ENCODE measurements around the gene PKN3.

DNA sequence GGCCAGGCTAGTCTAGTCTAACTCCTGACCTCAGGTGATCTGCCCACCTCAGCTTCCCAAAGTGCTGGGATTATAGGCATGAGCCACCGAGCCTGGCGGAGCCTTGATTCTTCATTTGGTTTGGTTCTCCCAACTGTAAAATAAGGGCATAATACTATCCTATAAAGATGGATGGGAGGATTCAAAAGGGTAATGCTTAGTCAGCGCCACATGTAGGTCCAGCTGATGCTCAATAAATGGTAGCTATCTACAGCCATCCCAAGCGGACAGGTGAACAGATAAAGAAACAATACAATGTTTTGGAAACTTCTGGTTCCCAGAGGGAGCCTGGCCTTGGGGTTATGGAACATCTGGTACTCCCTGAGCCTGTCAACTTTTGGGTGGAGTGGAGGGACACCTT is 26.9 kb upstream of the PKN3 start:
- no peak for TF ChIP-seq POLR2A (IDR thresholded peaks at IDR 0.05; ENCODE audit: low read depth, low read length)
- TF ChIP-seq POLR2AphosphoS5 (IDR thresholded peaks at IDR 0.05; ENCODE audit: low read depth, low read length), result no peak
- TF ChIP-seq SPI1 (IDR thresholded peaks at IDR 0.05; ENCODE audit: low read depth, low read length), result no peak
- TF ChIP-seq POU2F2 (IDR thresholded peaks at IDR 0.05; ENCODE audit: low read depth, low read length), result no peak
- no peak for TF ChIP-seq TAF1 (IDR thresholded peaks at IDR 0.05; ENCODE audit: low read depth, low read length)

All from GM12891 (cell line).